ENCODE results near the gene PPP1R1A. TPM values are rescaled to one million over a fixed set of nuclear protein-coding genes. Genes with fewer than 3 reads are reported as not detected.

Gene PPP1R1A
- total RNA-seq, 1 experiment from 2014 or later = 0.43 TPM

- Mint-ChIP-seq H3K4me3 (ENCODE audit: unreplicated experiment) (no peak overlapping the region), H3K36me3 (ENCODE audit: insufficient read depth, unreplicated experiment) (peaks cover 2% of the 10 kb centered on the region), H3K27me3 (ENCODE audit: insufficient read depth, unreplicated experiment) (peaks cover 22% of the 10 kb centered on the region), H3K27ac (ENCODE audit: unreplicated experiment) (no peak overlapping the region), H3K4me1 (ENCODE audit: low read depth, unreplicated experiment) (no peaks in the 10 kb centered on the region), H3K9me3 (ENCODE audit: unreplicated experiment) (no peaks in the 10 kb centered on the region)
- Histone ChIP-seq H3K36me3 (ENCODE audit: control insufficient read depth, insufficient read depth, low read length) (no peaks in the 10 kb centered on the region), H3K9me3 (no peaks in the 10 kb centered on the region), H3K4me1 (no peaks in the 10 kb centered on the region), H3K4me3 (ENCODE audit: low read depth, low read length) (no peak overlapping the region), H3K27me3 (replicated peaks; ENCODE audit: control insufficient read depth, insufficient read depth, low read length) (no peaks in the 10 kb centered on the region; the same call in none of the 2 replicates)
- CTCF ChIA-PET = no interaction called here
- TF ChIP-seq, protein P1, sequence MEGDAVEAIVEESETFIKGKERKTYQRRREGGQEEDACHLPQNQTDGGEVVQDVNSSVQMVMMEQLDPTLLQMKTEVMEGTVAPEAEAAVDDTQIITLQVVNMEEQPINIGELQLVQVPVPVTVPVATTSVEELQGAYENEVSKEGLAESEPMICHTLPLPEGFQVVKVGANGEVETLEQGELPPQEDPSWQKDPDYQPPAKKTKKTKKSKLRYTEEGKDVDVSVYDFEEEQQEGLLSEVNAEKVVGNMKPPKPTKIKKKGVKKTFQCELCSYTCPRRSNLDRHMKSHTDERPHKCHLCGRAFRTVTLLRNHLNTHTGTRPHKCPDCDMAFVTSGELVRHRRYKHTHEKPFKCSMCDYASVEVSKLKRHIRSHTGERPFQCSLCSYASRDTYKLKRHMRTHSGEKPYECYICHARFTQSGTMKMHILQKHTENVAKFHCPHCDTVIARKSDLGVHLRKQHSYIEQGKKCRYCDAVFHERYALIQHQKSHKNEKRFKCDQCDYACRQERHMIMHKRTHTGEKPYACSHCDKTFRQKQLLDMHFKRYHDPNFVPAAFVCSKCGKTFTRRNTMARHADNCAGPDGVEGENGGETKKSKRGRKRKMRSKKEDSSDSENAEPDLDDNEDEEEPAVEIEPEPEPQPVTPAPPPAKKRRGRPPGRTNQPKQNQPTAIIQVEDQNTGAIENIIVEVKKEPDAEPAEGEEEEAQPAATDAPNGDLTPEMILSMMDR (IDR thresholded peaks at IDR 0.05; ENCODE audit: insufficient read depth in 1 of 2, low read depth in 1 of 2, low read length in 1 of 2, severe bottlenecking in 1 of 2, unreplicated experiment in 1 of 2) = no peak
- POLR2A ChIA-PET = no interaction called here
- no TSS peak for BruUV-seq (replicated peaks)
- intact Hi-C loops (cut with micrococcal nuclease; ENCODE audit: unreplicated experiment) = no loop called here
- DNase-seq = no peak
Observed at GRCh38 chr12:54602661-54603060, 14.2 kb upstream of the PPP1R1A start.

DNA sequence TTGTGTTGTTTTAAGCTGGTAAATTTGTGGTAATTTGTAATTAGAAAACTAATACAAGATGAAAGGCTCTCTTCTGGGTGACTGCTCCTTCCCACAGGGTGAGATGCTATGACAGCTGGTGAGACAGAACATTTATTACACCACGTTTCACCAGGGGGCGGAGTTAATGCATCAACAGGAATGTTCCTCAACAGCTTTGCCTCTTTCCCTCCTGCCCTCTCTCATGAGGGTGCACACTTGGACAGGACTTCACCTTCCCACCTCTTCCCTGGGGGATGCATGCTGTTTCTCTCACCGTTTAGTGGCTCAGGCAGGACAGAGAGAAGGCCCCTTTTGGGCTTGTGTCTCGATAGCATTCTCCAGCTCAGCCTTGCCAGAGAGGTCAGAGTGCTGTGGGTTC is 13.4 kb upstream of the PPP1R1A start:
- Histone ChIP-seq H3K4me1 (no peaks in the 10 kb centered on the region), H3K4me3 (ENCODE audit: low read depth, low read length) (no peak overlapping the region), H3K36me3 (ENCODE audit: control insufficient read depth, insufficient read depth, low read length) (no peaks in the 10 kb centered on the region), H3K9me3 (no peaks in the 10 kb centered on the region), H3K27me3 (replicated peaks; ENCODE audit: control insufficient read depth, insufficient read depth, low read length) (no peaks in the 10 kb centered on the region; the same call in 1 of the 2 replicates)
- no TSS peak for BruUV-seq (replicated peaks)
- CTCF ChIA-PET = interaction anchor here (0.5 to 0.6 kb wide), 2 partner anchors 144 to 585 kb away, joined by 3 read pairs; no protein-coding TSS in a partner anchor
- no peak overlapping the region for H3K27ac Mint-ChIP-seq (ENCODE audit: unreplicated experiment)
- H3K4me3 Mint-ChIP-seq (ENCODE audit: unreplicated experiment) = no peak overlapping the region
- no peaks in the 10 kb centered on the region for H3K36me3 Mint-ChIP-seq (ENCODE audit: insufficient read depth, unreplicated experiment)
- no peaks in the 10 kb centered on the region for H3K9me3 Mint-ChIP-seq (ENCODE audit: unreplicated experiment)
- H3K27me3 Mint-ChIP-seq (ENCODE audit: insufficient read depth, unreplicated experiment) = peaks cover 21% of the 10 kb centered on the region
- H3K4me1 Mint-ChIP-seq (ENCODE audit: low read depth, unreplicated experiment) = no peaks in the 10 kb centered on the region
- intact Hi-C loops (cut with micrococcal nuclease; ENCODE audit: unreplicated experiment) = no loop called here
- DNase-seq = no peak
- POLR2A ChIA-PET = no interaction called here
- TF ChIP-seq, protein P1 (IDR thresholded peaks at IDR 0.05; ENCODE audit: insufficient read depth in 1 of 2, low read depth in 1 of 2, low read length in 1 of 2, severe bottlenecking in 1 of 2, unreplicated experiment in 1 of 2) = no peak

DNA sequence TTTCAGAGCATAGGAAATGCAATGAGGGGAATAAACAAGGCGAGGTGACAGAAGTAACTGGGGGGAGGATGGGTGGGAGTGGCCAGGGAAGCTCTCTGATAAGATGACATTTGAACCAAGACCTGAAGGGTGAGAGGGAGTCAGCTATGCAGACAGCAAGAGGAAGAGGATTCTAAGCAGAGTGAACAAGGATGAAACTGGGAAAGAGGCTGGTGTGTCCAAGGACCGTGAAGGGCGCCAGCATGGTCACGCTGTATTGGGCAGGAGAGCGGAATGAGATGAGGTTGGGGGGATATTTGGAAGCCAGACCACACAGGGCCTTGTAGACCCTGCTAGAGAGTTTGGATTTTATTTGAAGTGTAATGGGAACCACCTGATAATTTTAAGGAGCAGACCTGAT is 10.5 kb upstream of the PPP1R1A start:
- Mint-ChIP-seq H3K27ac (ENCODE audit: unreplicated experiment) (no peak overlapping the region), H3K36me3 (ENCODE audit: insufficient read depth, unreplicated experiment) (no peaks in the 10 kb centered on the region), H3K9me3 (ENCODE audit: unreplicated experiment) (no peaks in the 10 kb centered on the region), H3K27me3 (ENCODE audit: insufficient read depth, unreplicated experiment) (peaks cover 31% of the 10 kb centered on the region), H3K4me1 (ENCODE audit: low read depth, unreplicated experiment) (no peaks in the 10 kb centered on the region), H3K4me3 (ENCODE audit: unreplicated experiment) (no peak overlapping the region)
- no peaks in the 10 kb centered on the region for H3K9me3 ChIP-seq
- no peaks in the 10 kb centered on the region for H3K36me3 ChIP-seq (ENCODE audit: control insufficient read depth, insufficient read depth, low read length)
- TF ChIP-seq, protein P1 (IDR thresholded peaks at IDR 0.05; ENCODE audit: insufficient read depth in 1 of 2, low read depth in 1 of 2, low read length in 1 of 2, severe bottlenecking in 1 of 2, unreplicated experiment in 1 of 2) = no peak
- DNase-seq = no peak
- H3K27me3 ChIP-seq (replicated peaks; ENCODE audit: control insufficient read depth, insufficient read depth, low read length) = no peaks in the 10 kb centered on the region; the same call in 1 of the 2 replicates
- BruUV-seq (replicated peaks) = no TSS peak
- POLR2A ChIA-PET = no interaction called here
- no peaks in the 10 kb centered on the region for H3K4me1 ChIP-seq
- CTCF ChIA-PET = no interaction called here
- intact Hi-C loops (cut with micrococcal nuclease; ENCODE audit: unreplicated experiment) = no loop called here
- H3K4me3 ChIP-seq (ENCODE audit: low read depth, low read length) = no peak overlapping the region
